NCI-H526 treated with DMSO at 0.1 percent for 48 hours (cell line): ENCODE results near the gene ZNF585A.
"Not testable (repeated sequence)": the region's sequence is repeated elsewhere in the genome, so short reads cannot be mapped to it uniquely, and the experiment has no call there.

ENCODE experiments used
- DNase-seq: peaks from one replicate; lab custom pipeline; 2025; lab: John Stamatoyannopoulos, UW

Gene ZNF585A

DNA sequence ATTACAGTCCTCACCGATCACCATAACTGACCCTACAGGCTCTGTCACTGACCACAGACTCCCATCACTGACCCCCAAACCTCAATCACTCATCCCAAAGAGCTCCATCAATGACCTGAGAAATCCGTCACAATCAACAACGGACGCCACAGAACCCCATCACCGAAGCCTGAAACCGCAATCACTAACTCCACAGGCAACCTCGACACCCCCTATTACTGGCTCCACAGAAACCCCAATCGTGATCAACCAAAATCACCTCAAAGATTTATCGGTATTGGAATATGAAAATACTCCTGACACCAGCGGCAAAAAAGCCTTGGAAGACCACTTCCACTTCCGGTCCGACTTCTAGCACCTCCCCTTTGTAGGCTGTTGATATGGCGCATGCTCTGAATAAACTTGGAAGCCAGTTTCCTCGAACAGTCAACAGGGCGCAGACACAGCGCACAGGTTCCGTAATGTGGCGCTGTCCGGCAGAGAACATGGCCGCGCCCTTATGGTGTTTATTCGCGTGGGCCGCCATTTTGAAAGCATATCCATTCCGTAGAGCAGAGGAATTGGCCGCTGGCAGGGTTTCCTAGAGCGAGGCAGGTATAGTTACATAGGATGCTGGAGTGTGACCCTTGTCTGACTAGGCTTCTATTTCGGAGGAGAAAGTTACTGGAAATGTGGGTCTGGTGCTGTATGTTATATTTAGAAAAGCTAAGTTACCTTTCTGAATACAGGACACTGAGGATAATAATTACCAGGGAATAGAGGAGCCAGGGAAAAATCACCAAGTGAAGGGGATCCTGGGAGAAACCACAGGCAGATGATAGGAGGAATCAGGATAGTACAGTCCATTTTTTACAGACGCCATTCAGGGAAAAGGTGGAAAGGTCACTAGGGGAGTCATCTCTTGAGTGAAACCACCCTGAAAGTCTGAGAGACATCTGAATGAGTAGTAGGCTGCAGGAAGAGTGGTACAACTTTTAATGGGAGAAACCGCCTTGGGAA, at the start of gene ZNF585A:
TSS of gene ZNF585A (minus strand) at position 328 of the 999 bp plus-strand sequence. CDS start 2,785 bp downstream, outside the sequence.
- DNase-seq = peak; percentile 99

- no peak for DNase-seq
Measured at GRCh38 chr19:37221136-37221535, 48.6 kb upstream of the ZNF585A start.

DNA sequence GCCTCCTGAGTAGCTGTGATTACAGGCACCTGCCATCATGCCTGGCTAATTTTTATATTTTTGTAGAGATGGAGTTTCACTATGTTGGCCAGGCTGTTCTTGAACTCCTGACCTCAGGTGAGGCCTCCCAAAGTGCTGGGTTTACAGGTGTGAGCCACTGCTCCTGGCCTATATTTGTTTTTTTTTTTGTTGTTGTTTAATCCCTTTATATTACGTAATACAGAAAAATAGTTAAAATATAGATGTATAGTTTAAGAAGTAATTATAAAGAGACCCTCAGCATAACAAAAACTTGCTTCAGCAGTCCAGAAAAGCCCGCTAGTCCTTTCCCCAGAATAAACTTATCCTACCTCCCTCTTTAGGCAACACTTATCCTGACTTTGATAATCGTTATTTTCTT, 47.9 kb upstream of the ZNF585A start:
- no peak for DNase-seq

DNA sequence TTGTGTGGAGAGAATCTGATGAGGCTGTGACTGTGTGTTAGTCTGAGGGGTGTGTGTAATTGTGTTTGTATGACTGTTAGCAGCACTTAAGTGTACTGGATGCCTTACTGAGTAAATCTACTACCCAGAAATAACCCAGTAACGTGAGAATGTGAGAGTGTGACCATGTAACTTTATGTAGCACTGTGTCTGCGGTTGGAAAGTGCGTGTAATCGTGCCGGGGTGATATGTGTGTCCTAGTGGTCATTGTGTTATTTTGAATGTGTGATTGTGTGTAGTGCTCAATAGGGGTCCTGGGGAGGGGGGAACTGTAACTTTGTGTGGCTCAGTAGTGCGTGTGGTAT, 46.1 kb upstream of the ZNF585A start:
- DNase-seq = no peak

DNA sequence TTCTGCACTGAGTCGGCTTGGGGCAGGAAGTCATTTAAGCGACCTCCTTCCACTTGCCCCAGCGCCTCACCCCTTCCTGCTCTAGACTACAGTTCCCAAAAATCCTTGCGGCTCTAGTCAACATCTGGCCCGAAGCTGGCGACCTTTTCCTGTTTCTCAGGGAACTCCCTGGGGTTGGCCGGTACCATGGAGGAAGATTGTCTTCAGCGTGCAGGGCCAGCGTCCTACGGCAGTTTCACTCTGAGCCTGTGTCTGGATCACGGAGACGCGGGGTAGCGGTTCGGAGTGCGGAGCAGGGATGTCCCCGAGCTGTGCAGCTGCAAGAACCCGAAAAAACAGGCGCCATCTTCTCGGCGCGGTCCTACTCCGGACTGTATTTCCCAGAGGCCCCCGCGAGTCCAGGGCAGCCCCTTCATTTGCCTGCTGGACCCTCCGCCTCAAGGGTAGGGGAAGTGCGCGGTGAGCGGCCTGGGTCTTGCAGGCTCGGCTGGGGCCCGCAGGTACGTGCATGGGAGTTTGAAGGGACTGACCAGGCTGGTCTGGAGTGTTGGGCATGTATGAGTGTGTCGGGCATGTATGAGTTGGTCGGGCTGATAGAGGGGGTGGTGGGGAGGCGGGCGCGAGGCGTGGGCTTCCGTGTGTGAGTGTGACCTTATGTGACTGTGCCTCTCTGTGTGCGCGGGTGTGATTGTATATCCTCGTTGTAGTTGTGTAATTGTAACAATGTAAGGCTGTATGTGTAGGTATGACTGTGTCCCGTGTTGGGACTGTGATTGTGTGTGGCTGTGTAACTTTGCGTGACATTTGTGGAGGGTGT, 45.5 kb upstream of the ZNF585A start, which contains the start of gene ZNF383:
TSS of gene ZNF383 (plus strand) at position 440 of the 817 bp plus-strand sequence. CDS start 12,240 bp downstream, outside the sequence.
- DNase-seq = peak; percentile 94

DNA sequence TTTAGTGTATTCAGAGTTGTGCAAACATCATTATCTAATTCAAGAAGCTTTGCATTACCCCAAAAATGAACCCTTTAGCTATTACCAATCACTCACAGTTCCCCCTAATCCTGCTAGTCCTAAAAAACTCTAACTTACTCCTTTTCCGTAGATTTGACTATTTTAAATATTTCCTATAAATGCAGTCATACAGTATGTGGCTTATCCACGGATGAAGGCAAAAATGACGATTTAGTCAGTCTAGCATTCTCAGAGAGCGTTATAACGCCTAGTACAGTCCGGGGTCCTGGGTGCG, 44.9 kb upstream of the ZNF585A start:
- DNase-seq = no peak

DNA sequence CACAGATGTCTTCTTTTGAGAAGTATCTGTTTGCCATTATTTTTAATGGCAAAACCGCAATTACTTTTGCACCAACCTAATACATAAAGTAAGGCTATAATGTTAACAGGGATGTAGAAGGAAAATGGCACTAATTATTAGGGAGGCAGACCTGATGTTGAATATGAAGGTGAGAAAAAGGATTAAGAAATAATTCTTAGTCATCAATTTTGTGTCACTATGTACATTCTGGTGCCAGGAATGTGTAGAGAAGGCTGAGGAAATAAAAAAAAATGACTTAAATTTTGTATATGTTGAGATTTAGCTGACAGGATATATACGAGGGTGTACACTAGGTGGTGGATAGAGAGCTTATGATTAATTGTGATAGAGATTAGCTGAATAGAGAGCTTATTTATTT, 25.3 kb upstream of the ZNF585A start:
- DNase-seq = no peak

DNA sequence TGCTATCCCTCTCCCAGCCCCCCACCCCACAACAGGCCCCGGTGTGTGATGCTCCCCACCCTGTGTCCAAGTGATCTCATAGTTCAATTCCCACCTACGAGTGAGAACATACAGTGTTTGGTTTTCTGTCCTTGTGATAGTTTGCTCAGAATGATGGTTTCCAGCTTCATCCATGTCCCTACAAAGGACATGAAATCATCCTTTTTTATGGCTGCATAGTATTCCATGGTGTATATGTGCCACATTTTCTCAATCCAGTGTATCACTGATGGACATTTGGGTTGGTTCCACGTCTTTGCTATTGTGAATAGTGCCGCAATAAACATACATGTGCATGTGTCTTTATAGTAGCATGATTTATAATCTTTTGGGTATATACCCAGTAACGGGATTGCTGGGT, 24.6 kb upstream of the ZNF585A start:
- DNase-seq = not testable (repeated sequence)

- DNase-seq = not testable (repeated sequence)
Measured at GRCh38 chr19:37195248-37195647, 22.8 kb upstream of the ZNF585A start.

- DNase-seq = not testable (repeated sequence)
Measured at GRCh38 chr19:37186071-37186470, 13.6 kb upstream of the ZNF585A start.

DNA sequence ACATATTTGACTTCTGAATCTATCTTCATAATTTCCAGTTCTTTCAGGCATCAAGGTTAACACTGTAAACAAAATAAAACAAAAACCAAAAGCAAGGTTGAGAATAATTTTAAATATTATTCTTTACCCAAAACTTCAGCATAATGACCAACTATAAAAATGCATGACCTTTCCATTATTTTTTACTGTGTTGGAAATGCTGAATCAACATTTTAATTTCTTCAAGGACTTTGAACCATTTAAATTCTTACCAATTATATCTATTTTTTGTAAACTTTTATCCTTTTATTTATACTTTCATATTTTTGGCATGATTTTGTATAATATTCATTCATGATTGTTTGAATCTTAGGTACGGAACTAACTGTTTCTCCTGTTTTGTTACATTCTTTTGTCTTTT, 6.9 kb downstream of the ZNF585A start:
- no peak for DNase-seq

DNA sequence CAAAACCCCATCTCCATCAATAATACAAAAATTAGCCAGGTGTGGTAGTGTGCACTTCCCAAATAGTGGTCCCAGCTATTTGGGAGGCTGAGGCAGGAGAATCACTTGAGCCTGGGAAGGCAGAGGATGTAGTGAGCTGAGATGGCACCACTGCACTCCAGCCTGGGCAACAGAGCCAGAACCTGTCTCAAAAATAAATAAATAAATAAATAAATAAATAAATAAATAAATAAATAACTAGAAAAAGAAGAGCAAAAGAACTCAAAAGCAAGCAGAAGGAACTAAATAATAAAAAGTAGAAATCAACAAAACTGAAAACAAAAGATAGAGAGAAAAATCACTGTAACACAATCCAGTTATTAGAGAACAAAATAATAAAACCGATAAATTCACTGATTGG, 12.3 kb downstream of the ZNF585A start:
- no peak for DNase-seq

- DNase-seq = no peak
Measured at GRCh38 chr19:37148214-37148613, 24.3 kb downstream of the ZNF585A start.

DNA sequence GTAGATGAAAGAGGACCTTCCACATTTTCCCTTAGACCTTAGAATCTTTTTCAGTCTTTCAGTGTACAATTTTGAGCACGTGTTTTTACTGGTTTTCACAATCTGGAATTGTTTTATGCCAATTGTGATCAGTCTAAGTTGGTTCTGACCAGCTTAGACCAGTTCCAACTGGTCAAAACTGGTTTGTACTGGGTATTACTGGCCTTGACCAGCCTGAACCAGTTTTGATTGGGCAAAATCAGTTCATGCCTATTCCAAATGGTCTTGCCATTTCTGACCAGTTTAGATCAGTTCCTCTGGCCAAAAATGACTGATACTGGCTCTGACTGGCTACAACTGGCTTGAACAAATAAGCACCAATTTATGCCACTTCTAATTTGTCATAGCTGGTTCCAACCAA, 36.4 kb downstream of the ZNF585A start:
- no peak for DNase-seq

GRCh38 chr19:37128821-37129177, 43.7 kb downstream of the ZNF585A start:
- no peak for DNase-seq

GRCh38 chr19:37127999-37128820, 44.3 kb downstream of the ZNF585A start:
- no peak for DNase-seq

GRCh38 chr19:37122093-37122492, 50.4 kb downstream of the ZNF585A start:
- not testable (repeated sequence) for DNase-seq

- DNase-seq = no peak
Measured at GRCh38 chr19:37114001-37114400, 58.5 kb downstream of the ZNF585A start.

- DNase-seq = not testable (repeated sequence)
Measured at GRCh38 chr19:37111753-37112152, 60.7 kb downstream of the ZNF585A start.

- DNase-seq = not testable (repeated sequence)
Measured at GRCh38 chr19:37104135-37104534, 68.4 kb downstream of the ZNF585A start.

- DNase-seq = no peak
Measured at GRCh38 chr19:37098570-37098969, 73.9 kb downstream of the ZNF585A start.

DNA sequence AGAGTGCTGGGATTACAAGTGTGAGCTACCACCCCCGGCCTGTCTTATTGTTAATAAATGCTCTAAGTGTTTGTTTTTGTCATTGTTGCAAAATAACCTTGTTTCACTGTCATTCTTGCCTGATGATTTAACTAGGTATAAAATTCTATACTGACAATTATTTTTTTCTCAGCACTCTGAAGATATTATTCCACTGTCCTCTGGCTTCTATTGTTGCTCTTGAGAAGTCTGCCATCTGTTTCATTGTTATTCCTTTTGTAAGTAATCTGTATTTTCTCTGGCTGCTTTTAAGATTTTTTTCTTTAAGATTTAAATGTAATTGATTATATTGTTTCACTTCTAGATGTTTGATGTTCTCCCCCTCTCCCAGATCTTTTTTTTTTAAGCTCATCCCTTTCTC, 76.6 kb downstream of the ZNF585A start:
- no peak for DNase-seq
